Effector memory CD8-positive, alpha-beta T cell (primary cell): Measurements from ENCODE around the gene STAT5B.

ENCODE experiments used
- ATAC-seq: fragments of 150-1000 bp; cut with Tn5 transposase; replicated peaks from 2 replicates; pipeline ENCODE4 v1.10.0; 2021; ENCODE audit warnings: mild to moderate bottlenecking, moderate library complexity
- DNase-seq, 3 experiments: peaks; one replicate each; pipeline ENCODE4 v3.0.0; 2021
- H3K27ac Mint-ChIP-seq, 2 donors: one replicate each; pipeline ENCODE4 v1.8.0; 2022; ENCODE audit warnings: mild to moderate bottlenecking in 2 of 2, mixed read lengths in 2 of 2, moderate library complexity in 2 of 2
- H3K27me3 Mint-ChIP-seq, 2 donors: one replicate each; pipeline ENCODE4 v1.8.0; 2022; ENCODE audit warnings: mixed read lengths in 2 of 2
- H3K36me3 Mint-ChIP-seq: one replicate; pipeline ENCODE4 v1.8.0; 2022; ENCODE audit warnings: mild to moderate bottlenecking, moderate library complexity, mixed read lengths; ENCODE audit not compliant: insufficient read depth
- H3K4me1 Mint-ChIP-seq, 2 donors: one replicate each; pipeline ENCODE4 v1.8.0; 2022; ENCODE audit warnings: low read depth in 2 of 2, mixed read lengths in 2 of 2
- H3K4me3 Mint-ChIP-seq, 2 donors: one replicate each; pipeline ENCODE4 v1.8.0; 2022; ENCODE audit warnings: mild to moderate bottlenecking in 2 of 2, mixed read lengths in 2 of 2, moderate library complexity in 2 of 2
- H3K9me3 Mint-ChIP-seq, 2 donors: one replicate each; pipeline ENCODE4 v1.8.0; 2022; ENCODE audit warnings: mixed read lengths in 2 of 2

Gene STAT5B

GRCh38 chr17:42167807-42168206, 108.4 kb downstream of the STAT5B start:
- H3K27me3 Mint-ChIP-seq: peaks cover 0 to 12% of the 10 kb centered on the region in 2 donors
- no peaks in the 10 kb centered on the region for H3K4me1 Mint-ChIP-seq
- DNase-seq: no peak
- no peak for ATAC-seq
- no peak overlapping the region for H3K27ac Mint-ChIP-seq
- H3K4me3 Mint-ChIP-seq: no peak overlapping the region
- H3K36me3 Mint-ChIP-seq: no peaks in the 10 kb centered on the region
- H3K9me3 Mint-ChIP-seq: no peaks in the 10 kb centered on the region

GRCh38 chr17:42166196-42166763, 109.9 kb downstream of the STAT5B start:
- DNase-seq: no peak
- Mint-ChIP-seq H3K4me3 (no peak overlapping the region), H3K27ac (no peak overlapping the region), H3K27me3 (peaks cover 0 to 11% of the 10 kb centered on the region in 2 donors), H3K36me3 (no peaks in the 10 kb centered on the region), H3K4me1 (no peaks in the 10 kb centered on the region), H3K9me3 (no peaks in the 10 kb centered on the region)
- ATAC-seq: no peak

- DNase-seq (no peak), ATAC-seq (no peak)
- Mint-ChIP-seq H3K27me3 (peaks cover 0 to 6% of the 10 kb centered on the region in 2 donors), H3K36me3 (peaks cover 2% of the 10 kb centered on the region), H3K4me3 (no peak overlapping the region), H3K27ac (no peak overlapping the region), H3K9me3 (no peaks in the 10 kb centered on the region), H3K4me1 (no peaks in the 10 kb centered on the region)
These were observed 110.4 kb downstream of the STAT5B start for GRCh38 chr17:42165751-42166150.

GRCh38 chr17:42163696-42164407, 112.3 kb downstream of the STAT5B start:
- Mint-ChIP-seq H3K27ac (peak overlapping the region in 1 of 2 donors; percentile 62), H3K36me3 (peaks cover 4% of the 10 kb centered on the region)

GRCh38 chr17:42163113-42163512, 113.1 kb downstream of the STAT5B start:
- Mint-ChIP-seq H3K27me3 (no peaks in the 10 kb centered on the region), H3K4me3 (no peak overlapping the region), H3K36me3 (peaks cover 4% of the 10 kb centered on the region), H3K27ac (peak overlapping the region in 1 of 2 donors; percentile 26), H3K9me3 (no peaks in the 10 kb centered on the region), H3K4me1 (no peaks in the 10 kb centered on the region)
- DNase-seq (peak in 1 of 3 experiments; percentile 13), ATAC-seq (peak; percentile 22)

More at GRCh38 chr17:42163696-42164407, 112.3 kb downstream of the STAT5B start:
- H3K4me1 Mint-ChIP-seq: no peaks in the 10 kb centered on the region
- H3K9me3 Mint-ChIP-seq: no peaks in the 10 kb centered on the region
- H3K4me3 Mint-ChIP-seq: no peak overlapping the region
- DNase-seq: no peak
- H3K27me3 Mint-ChIP-seq: no peaks in the 10 kb centered on the region
- ATAC-seq: no peak

GRCh38 chr17:42160531-42160910, 115.7 kb downstream of the STAT5B start:
- Mint-ChIP-seq H3K4me3 (no peak overlapping the region), H3K27ac (no peak overlapping the region), H3K36me3 (peaks cover 7% of the 10 kb centered on the region)

GRCh38 chr17:42159796-42160530, 116.2 kb downstream of the STAT5B start:
- Mint-ChIP-seq H3K4me1 (peaks cover 5% of the 10 kb centered on the region in 2 donors), H3K9me3 (no peaks in the 10 kb centered on the region)
- ATAC-seq: no peak

More at GRCh38 chr17:42160531-42160910, 115.7 kb downstream of the STAT5B start:
- ATAC-seq (no peak), DNase-seq (no peak)
- no peaks in the 10 kb centered on the region for H3K9me3 Mint-ChIP-seq
- H3K27me3 Mint-ChIP-seq: no peaks in the 10 kb centered on the region
- peaks cover 5% of the 10 kb centered on the region in 2 donors for H3K4me1 Mint-ChIP-seq

GRCh38 chr17:42155614-42156045, 120.6 kb downstream of the STAT5B start:
- no peaks in the 10 kb centered on the region for H3K9me3 Mint-ChIP-seq

More at GRCh38 chr17:42159796-42160530, 116.2 kb downstream of the STAT5B start:
- no peak overlapping the region for H3K4me3 Mint-ChIP-seq
- H3K27ac Mint-ChIP-seq: no peak overlapping the region
- no peak for DNase-seq
- H3K27me3 Mint-ChIP-seq: no peaks in the 10 kb centered on the region
- H3K36me3 Mint-ChIP-seq: peaks cover 12% of the 10 kb centered on the region

GRCh38 chr17:42153919-42154742, 122.1 kb downstream of the STAT5B start:
- H3K27me3 Mint-ChIP-seq: no peaks in the 10 kb centered on the region
- H3K27ac Mint-ChIP-seq: peak overlapping the region; percentile 91 to 94
- ATAC-seq (no peak), DNase-seq (no peak)
- peak overlapping the region; percentile 90 to 95 for H3K4me3 Mint-ChIP-seq
- H3K9me3 Mint-ChIP-seq: no peaks in the 10 kb centered on the region
- H3K36me3 Mint-ChIP-seq: peaks cover 29% of the 10 kb centered on the region
- H3K4me1 Mint-ChIP-seq: peaks cover 30 to 36% of the 10 kb centered on the region in 2 donors

More at GRCh38 chr17:42155614-42156045, 120.6 kb downstream of the STAT5B start:
- no peaks in the 10 kb centered on the region for H3K27me3 Mint-ChIP-seq
- H3K27ac Mint-ChIP-seq: peak overlapping the region; percentile 91 to 94
- no peak for DNase-seq
- ATAC-seq: no peak
- H3K4me1 Mint-ChIP-seq: peaks cover 30 to 36% of the 10 kb centered on the region in 2 donors
- H3K36me3 Mint-ChIP-seq: peaks cover 25% of the 10 kb centered on the region
- peak overlapping the region; percentile 90 to 95 for H3K4me3 Mint-ChIP-seq
